Measurements from ENCODE around the gene SLC36A3. TPM values are rescaled to one million over a fixed set of nuclear protein-coding genes. Genes with fewer than 3 reads are reported as not detected.

Gene SLC36A3
- total and polyA plus RNA-seq, 2 of the 8 experiments (the other 6 are each of a cell fraction or from before 2014, with no cell fraction given) = not detected

- Histone ChIP-seq H3K27ac (ENCODE audit: low read depth, low read length) (no peak overlapping the region), H3K23ac (ENCODE audit: insufficient read length) (no peak overlapping the region), H3K27me3 (replicated peaks in 1 of 4; ENCODE audit: control insufficient read depth in 3 of 4, extremely low read depth in 1 of 4, insufficient read depth in 3 of 4, low read length in 3 of 4) (no peaks in the 10 kb centered on the region), H3K9ac (replicated peaks in 1 of 4; ENCODE audit: extremely low read depth in 1 of 4, low read depth in 3 of 4, low read length in 3 of 4) (no peak overlapping the region), H2BK120ac (replicated peaks; ENCODE audit: low read depth, low read length) (no peak overlapping the region), H3K4me1 (replicated peaks in 1 of 4; ENCODE audit: control insufficient read depth in 3 of 4, insufficient read depth in 4 of 4, low read length in 3 of 4) (peaks cover 0 to 5% (median 3%) of the 10 kb centered on the region in 4 experiments; a peak in 6 of 7 replicates), H3K79me1 (ENCODE audit: low read depth, low read length) (no peaks in the 10 kb centered on the region), H4K20me1 (replicated peaks in 1 of 2; ENCODE audit: control insufficient read depth in 1 of 2, insufficient read depth in 2 of 2, low read length in 2 of 2) (no peaks in the 10 kb centered on the region), H4K5ac (ENCODE audit: insufficient read length, low read depth, low read length) (no peak overlapping the region), H2BK12ac (ENCODE audit: low read depth, low read length) (no peak overlapping the region), H3K56ac (replicated peaks; ENCODE audit: insufficient read length, low read depth, low read length) (no peak overlapping the region), H2BK15ac (ENCODE audit: low read length) (no peak overlapping the region), H3K4ac (replicated peaks; ENCODE audit: insufficient read length, low read depth, low read length) (no peak overlapping the region), H4K91ac (replicated peaks; ENCODE audit: insufficient read length, low read length) (no peak overlapping the region), H2BK5ac (ENCODE audit: low read depth, low read length) (no peak overlapping the region), H3K4me2 (ENCODE audit: insufficient read depth in 1 of 2, low read depth in 2 of 2, low read length in 2 of 2) (no peak overlapping the region), H2BK20ac (ENCODE audit: low read length) (no peak overlapping the region), H4K8ac (ENCODE audit: extremely low read depth, insufficient read depth, low read length) (no peak overlapping the region), H3K9me3 (ENCODE audit: insufficient read depth in 2 of 2, low read depth in 1 of 2, low read length in 1 of 2) (no peaks in the 10 kb centered on the region), H3K14ac (ENCODE audit: insufficient read length) (no peak overlapping the region), H3K23me2 (ENCODE audit: low read depth, low read length) (peaks cover 6% of the 10 kb centered on the region; the same call in 1 of the 2 replicates), H3K79me2 (ENCODE audit: control insufficient read depth in 1 of 2, insufficient read depth in 2 of 2, low read length in 2 of 2) (peaks cover 0 to 5% of the 10 kb centered on the region in 2 experiments; a peak in 1 of 4 replicates), H2AFZ (ENCODE audit: low read length) (no peak overlapping the region), H3K36me3 (ENCODE audit: control insufficient read depth in 2 of 4, insufficient read depth in 4 of 4, low read length in 3 of 4) (no peaks in the 10 kb centered on the region; a peak in 1 of 8 replicates), H3K18ac (ENCODE audit: extremely low read depth, low read length) (no peak overlapping the region), H2AK5ac (ENCODE audit: low read depth, low read length) (no peak overlapping the region), H3K4me3 (ENCODE audit: extremely low read depth in 1 of 4, insufficient read depth in 2 of 4, low read depth in 3 of 4, low read length in 4 of 4) (no peak overlapping the region)
- DNase-seq (ENCODE audit: low read depth in 1 of 2, low spot score in 2 of 2) = no peak
- ChIA-PET POLR2A (ENCODE audit: partially characterized antibody) (no interaction called here), CTCF (ENCODE audit: partially characterized antibody) (interaction anchor here (1.2 to 5.1 kb wide), 3 partner anchors 11 to 134 kb away, joined by 3 to 36 read pairs (median 4); no protein-coding TSS in a partner anchor)
- WGBS, 2 experiments (ENCODE audit: extremely low coverage in 1 of 2, insufficient coverage in 1 of 2, insufficient read length in 1 of 2, insufficient replicate concordance in 2 of 2, low coverage in 1 of 2, low lambda C conversion rate in 2 of 2, missing lambda C conversion rate in 1 of 2) = 93% methylated on average over 5 of the region's 5 CpGs; no CpG with 5 or more reads in 1 of the 2 experiments
- no peak for FAIRE-seq
- TF ChIP-seq RNF2 (IDR thresholded peaks at IDR 0.05; ENCODE audit: borderline replicate concordance, low read depth, low read length, missing control alignments, poor library complexity, severe bottlenecking) (no peak), EGR1 (IDR thresholded peaks at IDR 0.05; ENCODE audit: borderline replicate concordance, low read depth, low read length) (no peak), JUN (IDR thresholded peaks at IDR 0.05; ENCODE audit: low read depth, low read length) (no peak), POU5F1 (IDR thresholded peaks at IDR 0.05; ENCODE audit: low read depth, low read length) (no peak), CREB1 (IDR thresholded peaks at IDR 0.05) (no peak), TAF7 (optimal IDR thresholded peaks at IDR 0.05; ENCODE audit: borderline replicate concordance, low read depth, low read length) (no peak), MAFK (IDR thresholded peaks at IDR 0.05; ENCODE audit: low read depth, low read length) (no peak), KDM1A (IDR thresholded peaks at IDR 0.05; ENCODE audit: borderline replicate concordance, low read length) (no peak), FOSL1 (IDR thresholded peaks at IDR 0.05; ENCODE audit: insufficient read depth, low read depth, low read length) (no peak), CHD2 (IDR thresholded peaks at IDR 0.05; ENCODE audit: low read length) (no peak)
Observed at GRCh38 chr5:151249281-151249680, 54.3 kb downstream of the SLC36A3 start.

Measured in H1 (cell line).